ENCODE data around the gene PILRB. TPM values are rescaled to one million over a fixed set of nuclear protein-coding genes. Genes with fewer than 3 reads are reported as not detected.

Gene PILRB
- total RNA-seq, 1 experiment from 2014 or later, result 50.1 TPM

- Histone ChIP-seq H3K14ac (ENCODE audit: insufficient read depth, low read length) (no peak overlapping the region), H3K23me2 (ENCODE audit: insufficient read length, low read depth, low read length, poor library complexity, severe bottlenecking) (peaks cover 2% of the 10 kb centered on the region), H2AK5ac (ENCODE audit: insufficient read length, low read length) (no peak overlapping the region), H4K91ac (ENCODE audit: insufficient read length, low read depth, low read length) (no peak overlapping the region), H3K4me2 (ENCODE audit: insufficient read depth, insufficient read length, low read length) (no peak overlapping the region), H3K9me3 (ENCODE audit: control insufficient read depth, low read depth, low read length) (no peaks in the 10 kb centered on the region), H3K4ac (ENCODE audit: low read depth, low read length) (no peak overlapping the region), H4K5ac (ENCODE audit: insufficient read length, low read depth, low read length) (no peak overlapping the region), H3K27me3 (ENCODE audit: insufficient read depth, low read length) (no peaks in the 10 kb centered on the region), H3K23ac (ENCODE audit: insufficient read length, low read depth, low read length) (no peak overlapping the region), H4K20me1 (ENCODE audit: control insufficient read depth, insufficient read depth, insufficient read length) (no peaks in the 10 kb centered on the region), H2BK5ac (ENCODE audit: insufficient read length, low read length) (no peak overlapping the region), H2AFZ (ENCODE audit: low read length) (no peak overlapping the region), H2BK120ac (ENCODE audit: low read depth, low read length, poor library complexity, severe bottlenecking) (no peak overlapping the region), H2BK15ac (ENCODE audit: low read depth, low read length) (no peak overlapping the region), H3K56ac (ENCODE audit: insufficient read length, low read depth, low read length) (no peak overlapping the region), H3K9ac (ENCODE audit: extremely low read depth, insufficient read length, low read length) (no peak overlapping the region), H3K4me1 (ENCODE audit: insufficient read depth, low read length) (no peaks in the 10 kb centered on the region), H2BK12ac (ENCODE audit: insufficient read length, low read depth, low read length) (no peak overlapping the region), H3K18ac (ENCODE audit: insufficient read length, low read depth, low read length) (no peak overlapping the region), H4K8ac (replicated peaks; ENCODE audit: insufficient read length, low read depth, low read length) (no peak overlapping the region), H3T11ph (ENCODE audit: low read length) (no peak overlapping the region), H3K79me2 (ENCODE audit: insufficient read depth, low read length) (no peaks in the 10 kb centered on the region), H2BK20ac (ENCODE audit: low read depth, low read length, poor library complexity, severe bottlenecking) (no peak overlapping the region), H3K27ac (ENCODE audit: insufficient read length, low read depth, low read length) (no peak overlapping the region), H3K79me1 (ENCODE audit: insufficient read depth, low read depth, low read length, poor library complexity, severe bottlenecking) (no peaks in the 10 kb centered on the region)
- TF ChIP-seq CTCF (conservative IDR thresholded peaks at IDR 0.05), result no peak
- H3K27ac Mint-ChIP-seq, result no peak overlapping the region
- no CpG with 5 or more reads among the region's 9 CpGs for WGBS (ENCODE audit: extremely low coverage, insufficient read length, low lambda C conversion rate)
- no peaks in the 10 kb centered on the region for H3K9me3 Mint-ChIP-seq
- H3K27me3 Mint-ChIP-seq (ENCODE audit: low read depth), result peaks cover 37% of the 10 kb centered on the region
- H3K4me3 Mint-ChIP-seq, result no peak overlapping the region
- H3K36me3 Mint-ChIP-seq (ENCODE audit: insufficient read depth in 1 of 3, low read depth in 3 of 3), result no peaks in the 10 kb centered on the region
- H3K4me1 Mint-ChIP-seq, result peaks cover 16 to 34% of the 10 kb centered on the region in 2 experiments
- no peak for DNase-seq
These were observed 38.6 kb downstream of the PILRB start for GRCh38 chr7:100396421-100396982.

All from H9 (cell line).